Measurements from ENCODE around the gene ZBTB43. TPM values are rescaled to one million over a fixed set of nuclear protein-coding genes. Genes with fewer than 3 reads are reported as not detected.

The ZBTB43 gene
- total RNA-seq, 1 experiment from 2014 or later = 15.4 TPM

DNA sequence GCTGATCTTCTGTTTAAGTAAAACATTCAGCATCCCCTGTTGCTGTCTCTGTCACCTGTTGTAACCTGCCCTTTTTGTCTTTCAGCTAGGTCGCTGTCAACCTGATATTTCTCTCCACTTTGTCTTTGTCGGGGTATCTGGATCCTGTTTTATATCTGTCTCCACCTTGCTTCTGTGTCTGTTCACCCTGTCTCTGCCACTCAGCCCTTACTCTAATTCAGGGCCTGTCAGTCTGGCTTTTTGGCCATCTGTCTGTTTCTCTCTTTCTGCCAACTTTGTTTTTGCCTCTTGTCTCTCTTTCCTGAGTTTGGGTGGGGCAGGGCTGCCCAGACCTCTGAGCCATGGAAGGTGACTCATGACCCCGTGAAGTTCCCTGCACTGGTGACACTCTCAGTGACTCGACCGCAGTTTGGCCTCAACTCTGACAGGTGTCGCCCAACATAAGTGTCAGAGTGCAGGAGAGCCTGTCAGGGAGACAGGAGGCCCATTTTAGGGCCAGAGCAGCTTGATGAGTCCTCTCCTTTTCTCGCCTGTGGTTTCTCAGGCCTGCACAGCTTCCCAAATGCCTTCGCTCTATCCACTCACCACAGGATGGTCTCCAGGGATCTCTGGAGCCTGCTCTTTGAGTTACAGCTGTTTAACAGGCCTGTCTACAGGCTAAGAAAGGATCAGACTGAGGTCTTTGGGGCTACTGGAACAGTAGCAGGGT lies 868 bp downstream of the ZBTB43 start:
- intact Hi-C loops (cut with micrococcal nuclease) = no loop called here
- Histone ChIP-seq H3K36me3 (ENCODE audit: control insufficient read depth in 1 of 2, insufficient read depth in 2 of 2, low read length in 2 of 2) (0 out of 4 replicates have a peak, but pooled peaks cover 0 to 4% of the 10 kb centered on the region in 2 experiments), H3K9me2 (ENCODE audit: insufficient read depth) (no peaks in the 10 kb centered on the region), H3K4me1 (ENCODE audit: control insufficient read depth in 1 of 2, insufficient read depth in 2 of 2, low read length in 2 of 2) (peaks cover 7 to 14% of the 10 kb centered on the region in 2 experiments), H2AFZ (ENCODE audit: low read depth, low read length, poor library complexity, severe bottlenecking) (no peak overlapping the region), H4K20me1 (ENCODE audit: insufficient read depth) (no peaks in the 10 kb centered on the region), H3K4me3 (replicated peaks in 1 of 2; ENCODE audit: low read depth in 1 of 2, low read length in 2 of 2) (peak overlapping the region; percentile 72 to 79), H3K9ac (ENCODE audit: low read length) (peak overlapping the region; percentile 75), H3K79me2 (ENCODE audit: insufficient read depth, low read length) (peaks cover 46% of the 10 kb centered on the region), H3K27me3 (ENCODE audit: insufficient read depth, low read length) (no peaks in the 10 kb centered on the region), H3K9me3 (ENCODE audit: control insufficient read depth in 1 of 2, insufficient read depth in 1 of 2, low read depth in 1 of 2, low read length in 2 of 2) (no peaks in the 10 kb centered on the region), H3K4me2 (ENCODE audit: low read length) (peak overlapping the region; percentile 83), H3K27ac (ENCODE audit: low read depth, low read length) (peak overlapping the region; percentile 73; the same call in 1 of the 2 replicates)
- CTCF ChIA-PET = interaction anchor here (0.6 to 1.1 kb wide), 2 partner anchors 99 to 103 kb away, joined by 3 read pairs; no protein-coding TSS in a partner anchor
- TF ChIP-seq MAX (IDR thresholded peaks at IDR 0.05) (peak; percentile 34; the same call in 1 of the 2 replicates), CBX3 (IDR thresholded peaks at IDR 0.05; ENCODE audit: low read depth) (no peak), FOSL1 (IDR thresholded peaks at IDR 0.05; ENCODE audit: low read depth) (peak; percentile 34; the same call in 1 of the 2 replicates), POLR2A (IDR thresholded peaks at IDR 0.05; ENCODE audit: borderline replicate concordance, extremely low read depth, insufficient read depth, insufficient read length) (no peak)
- ATAC-seq = peak; percentile 38
- RAD21 ChIA-PET (ENCODE audit: low non-redundant PET in 1 of 2, low total read pairs in 2 of 2, uncharacterized antibody in 2 of 2, unreplicated experiment in 2 of 2) = no interaction called here
- POLR2A ChIA-PET = no interaction called here
- BruUV-seq (replicated peaks) = no TSS peak
- peak; percentile 39 for DNase-seq (ENCODE audit: low read depth, low spot score)

DNA sequence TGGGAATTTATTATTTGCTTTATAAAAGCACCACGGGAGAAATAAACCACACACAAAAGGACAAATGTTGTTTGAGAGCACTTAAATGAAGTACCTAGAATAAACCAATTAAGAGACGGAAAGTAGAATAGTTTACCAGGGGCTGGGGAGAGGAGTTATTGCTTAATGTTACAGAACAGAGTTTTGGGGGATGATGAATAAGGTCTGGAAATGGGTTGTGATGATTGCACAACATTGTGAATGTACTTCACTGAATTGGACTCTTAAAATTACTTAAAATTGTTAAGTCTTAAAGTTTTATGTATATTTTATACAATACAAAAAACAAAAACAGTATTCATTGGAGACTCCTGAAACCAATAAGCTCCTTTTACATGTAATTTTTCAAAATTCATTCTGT lies 1.5 kb downstream of the ZBTB43 start:
- TF ChIP-seq ZNF274 (IDR thresholded peaks at IDR 0.05; ENCODE audit: low read depth, low read length) (no peak), POLR2AphosphoS5 (IDR thresholded peaks at IDR 0.05; ENCODE audit: low read depth, low read length) (no peak), SIN3A (IDR thresholded peaks at IDR 0.05; ENCODE audit: low read depth) (no peak), MAX (IDR thresholded peaks at IDR 0.05) (no peak), ELF1 (IDR thresholded peaks at IDR 0.05; ENCODE audit: borderline replicate concordance, low read depth) (no peak), TCF7L2 (IDR thresholded peaks at IDR 0.05; ENCODE audit: borderline replicate concordance, extremely low read depth, insufficient read depth, insufficient read length) (no peak), EGR1 (IDR thresholded peaks at IDR 0.05; ENCODE audit: low read depth) (no peak), CTCF (IDR thresholded peaks at IDR 0.05 in 2 of 3, conservative IDR thresholded peaks at IDR 0.05 in 1 of 3; ENCODE audit: borderline replicate concordance in 1 of 3, insufficient read depth in 1 of 3, low read depth in 2 of 3, low read length in 2 of 3) (no peak), JUND (IDR thresholded peaks at IDR 0.05) (no peak), EZH2 (IDR thresholded peaks at IDR 0.05) (no peak), CEBPB (IDR thresholded peaks at IDR 0.05; ENCODE audit: low read depth) (no peak), RAD21 (IDR thresholded peaks at IDR 0.05; ENCODE audit: low read depth) (no peak), ATF3 (IDR thresholded peaks at IDR 0.05) (no peak)
- Histone ChIP-seq H3K4me1 (ENCODE audit: control insufficient read depth in 1 of 2, insufficient read depth in 2 of 2, low read length in 2 of 2) (peaks cover 7 to 14% of the 10 kb centered on the region in 2 experiments), H3K36me3 (ENCODE audit: control insufficient read depth in 1 of 2, insufficient read depth in 2 of 2, low read length in 2 of 2) (peaks cover 0 to 5% of the 10 kb centered on the region in 2 experiments; a peak in 1 of 4 replicates), H3K27me3 (ENCODE audit: insufficient read depth, low read length) (no peaks in the 10 kb centered on the region), H2AFZ (ENCODE audit: low read depth, low read length, poor library complexity, severe bottlenecking) (no peak overlapping the region), H3K4me3 (replicated peaks in 1 of 2; ENCODE audit: low read depth in 1 of 2, low read length in 2 of 2) (peak overlapping the region; percentile 72 to 79), H3K27ac (ENCODE audit: low read depth, low read length) (no peak overlapping the region), H3K9me2 (ENCODE audit: insufficient read depth) (no peaks in the 10 kb centered on the region), H3K4me2 (ENCODE audit: low read length) (peak overlapping the region; percentile 83), H3K9me3 (ENCODE audit: control insufficient read depth in 1 of 2, insufficient read depth in 1 of 2, low read depth in 1 of 2, low read length in 2 of 2) (no peaks in the 10 kb centered on the region), H3K9ac (ENCODE audit: low read length) (peak overlapping the region; percentile 75; the same call in 1 of the 2 replicates), H4K20me1 (ENCODE audit: insufficient read depth) (no peaks in the 10 kb centered on the region), H3K79me2 (ENCODE audit: insufficient read depth, low read length) (peaks cover 48% of the 10 kb centered on the region)
- intact Hi-C loops (cut with micrococcal nuclease) = no loop called here
- BruUV-seq (replicated peaks) = no TSS peak
- DNase-seq (ENCODE audit: low read depth, low spot score) = no peak
- ATAC-seq = no peak
- POLR2A ChIA-PET = no interaction called here
- RAD21 ChIA-PET (ENCODE audit: low non-redundant PET in 1 of 2, low total read pairs in 2 of 2, uncharacterized antibody in 2 of 2, unreplicated experiment in 2 of 2) = no interaction called here
- CTCF ChIA-PET = no interaction called here

Measured in HCT116 (cell line).